ENCODE measurements around the gene HES4. TPM values are rescaled to one million over a fixed set of nuclear protein-coding genes. Genes with fewer than 3 reads are reported as not detected.

HES4 gene
- total RNA-seq, 2 donors from 2014 or later, result 50.1 to 98.8 TPM

DNA sequence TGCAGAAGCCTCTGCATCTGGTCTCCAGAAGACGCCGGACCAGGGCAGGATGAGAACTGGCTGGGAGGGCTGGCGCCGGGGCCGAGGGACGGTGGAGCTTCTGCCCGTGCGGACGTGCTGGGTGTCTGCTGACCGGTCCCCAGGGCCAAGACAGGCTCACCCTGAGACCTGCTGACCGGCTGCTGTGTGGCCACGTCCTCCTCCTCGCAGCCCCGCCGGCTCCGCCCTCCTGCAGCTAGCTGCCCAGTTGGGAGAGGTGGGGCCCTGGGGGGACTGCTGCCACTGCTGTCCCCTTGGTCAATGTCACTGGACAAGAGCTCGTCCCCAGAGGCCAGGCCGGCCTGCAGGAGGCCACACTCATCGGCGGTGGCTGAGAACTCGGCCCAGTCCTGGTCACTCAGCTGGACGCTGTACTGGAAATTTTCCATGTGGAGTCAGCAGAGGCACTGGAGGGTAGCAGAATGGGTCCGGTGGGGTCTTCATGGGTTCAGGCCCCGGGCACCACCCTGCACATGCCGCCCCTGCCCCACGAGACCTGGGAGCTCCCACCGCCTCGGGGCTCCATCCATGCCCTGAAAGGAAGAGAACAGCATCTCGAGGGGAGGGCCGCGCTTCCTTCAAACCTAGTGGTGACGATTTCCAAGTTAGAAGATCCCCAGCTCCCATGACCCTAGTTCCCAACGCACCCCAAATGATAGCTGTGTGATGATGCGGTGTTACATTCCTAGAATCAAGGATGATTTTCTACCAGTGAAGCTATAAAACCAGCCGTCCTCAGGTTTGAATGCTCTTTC is 19.1 kb downstream of the HES4 start:
- Histone ChIP-seq H3K9me3 (no peaks in the 10 kb centered on the region), H3K4me3 (no peak overlapping the region), H3K27ac (no peak overlapping the region), H3K27me3 (replicated peaks; ENCODE audit: insufficient read depth) (no peaks in the 10 kb centered on the region), H3K36me3 (no peaks in the 10 kb centered on the region), H3K4me1 (ENCODE audit: control insufficient read depth in 1 of 2, low read depth in 2 of 2) (peaks cover 0 to 13% of the 10 kb centered on the region in 2 donors)
- ATAC-seq (ENCODE audit: insufficient number of reproducible peaks, low FRiP score, low read depth), result no peak
- TF ChIP-seq, protein P1, sequence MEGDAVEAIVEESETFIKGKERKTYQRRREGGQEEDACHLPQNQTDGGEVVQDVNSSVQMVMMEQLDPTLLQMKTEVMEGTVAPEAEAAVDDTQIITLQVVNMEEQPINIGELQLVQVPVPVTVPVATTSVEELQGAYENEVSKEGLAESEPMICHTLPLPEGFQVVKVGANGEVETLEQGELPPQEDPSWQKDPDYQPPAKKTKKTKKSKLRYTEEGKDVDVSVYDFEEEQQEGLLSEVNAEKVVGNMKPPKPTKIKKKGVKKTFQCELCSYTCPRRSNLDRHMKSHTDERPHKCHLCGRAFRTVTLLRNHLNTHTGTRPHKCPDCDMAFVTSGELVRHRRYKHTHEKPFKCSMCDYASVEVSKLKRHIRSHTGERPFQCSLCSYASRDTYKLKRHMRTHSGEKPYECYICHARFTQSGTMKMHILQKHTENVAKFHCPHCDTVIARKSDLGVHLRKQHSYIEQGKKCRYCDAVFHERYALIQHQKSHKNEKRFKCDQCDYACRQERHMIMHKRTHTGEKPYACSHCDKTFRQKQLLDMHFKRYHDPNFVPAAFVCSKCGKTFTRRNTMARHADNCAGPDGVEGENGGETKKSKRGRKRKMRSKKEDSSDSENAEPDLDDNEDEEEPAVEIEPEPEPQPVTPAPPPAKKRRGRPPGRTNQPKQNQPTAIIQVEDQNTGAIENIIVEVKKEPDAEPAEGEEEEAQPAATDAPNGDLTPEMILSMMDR (IDR thresholded peaks at IDR 0.05), result no peak
- DNase-seq (ENCODE audit: low spot score), result no peak

DNA sequence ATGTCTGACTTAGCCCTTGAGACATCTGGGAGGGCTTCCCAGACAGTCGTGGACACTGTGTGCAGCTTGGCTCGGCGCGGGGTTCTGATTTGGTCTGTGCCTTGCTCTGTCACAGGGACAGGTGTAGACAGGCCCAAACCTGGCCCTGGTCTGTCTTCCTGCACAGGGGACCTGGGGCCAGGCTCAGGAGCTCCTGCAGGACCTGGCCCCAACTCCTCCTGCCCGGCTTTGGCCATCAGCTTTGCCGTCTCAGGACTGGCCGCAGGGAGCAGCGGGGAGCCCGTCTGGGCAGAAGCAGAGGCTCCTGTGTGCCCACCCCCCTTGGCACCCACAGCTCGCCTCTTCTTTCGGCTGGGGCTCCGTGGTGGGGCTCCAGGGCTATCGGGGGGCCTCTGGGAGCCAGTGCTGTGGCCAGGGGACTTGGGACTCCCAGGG is 19.7 kb downstream of the HES4 start:
- Histone ChIP-seq H3K36me3 (no peaks in the 10 kb centered on the region), H3K27ac (no peak overlapping the region), H3K4me3 (no peak overlapping the region), H3K27me3 (replicated peaks; ENCODE audit: insufficient read depth) (no peaks in the 10 kb centered on the region), H3K4me1 (ENCODE audit: control insufficient read depth in 1 of 2, low read depth in 2 of 2) (peaks cover 0 to 15% of the 10 kb centered on the region in 2 donors), H3K9me3 (no peaks in the 10 kb centered on the region)
- ATAC-seq (ENCODE audit: insufficient number of reproducible peaks, low FRiP score, low read depth) (no peak), DNase-seq (ENCODE audit: low spot score) (no peak)
- TF ChIP-seq, protein P1 (IDR thresholded peaks at IDR 0.05), result no peak

DNA sequence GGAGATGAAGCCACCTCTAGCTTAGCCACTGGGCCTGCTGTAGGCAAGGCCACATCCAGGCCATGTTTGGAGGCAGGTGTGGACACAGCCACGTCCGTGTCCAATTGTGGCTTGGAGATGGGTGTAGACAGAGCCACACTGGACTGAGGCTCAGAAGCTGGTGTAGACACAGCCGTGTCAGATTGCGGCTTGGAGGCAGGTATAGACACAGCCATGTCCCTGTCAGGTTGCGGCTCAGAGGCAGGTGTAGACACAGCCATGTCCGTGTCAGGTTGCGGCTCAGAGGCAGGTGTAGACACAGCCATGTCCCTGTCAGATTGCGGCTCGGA is 20.2 kb downstream of the HES4 start:
- H3K36me3 ChIP-seq, result no peaks in the 10 kb centered on the region
- peaks cover 0 to 15% of the 10 kb centered on the region in 2 donors for H3K4me1 ChIP-seq (ENCODE audit: control insufficient read depth in 1 of 2, low read depth in 2 of 2)
- no peak overlapping the region for H3K4me3 ChIP-seq
- TF ChIP-seq, protein P1 (IDR thresholded peaks at IDR 0.05), result no peak
- no peaks in the 10 kb centered on the region for H3K27me3 ChIP-seq (replicated peaks; ENCODE audit: insufficient read depth)
- no peaks in the 10 kb centered on the region for H3K9me3 ChIP-seq
- H3K27ac ChIP-seq, result no peak overlapping the region
- ATAC-seq (ENCODE audit: insufficient number of reproducible peaks, low FRiP score, low read depth) (no peak), DNase-seq (ENCODE audit: low spot score) (no peak)

DNA sequence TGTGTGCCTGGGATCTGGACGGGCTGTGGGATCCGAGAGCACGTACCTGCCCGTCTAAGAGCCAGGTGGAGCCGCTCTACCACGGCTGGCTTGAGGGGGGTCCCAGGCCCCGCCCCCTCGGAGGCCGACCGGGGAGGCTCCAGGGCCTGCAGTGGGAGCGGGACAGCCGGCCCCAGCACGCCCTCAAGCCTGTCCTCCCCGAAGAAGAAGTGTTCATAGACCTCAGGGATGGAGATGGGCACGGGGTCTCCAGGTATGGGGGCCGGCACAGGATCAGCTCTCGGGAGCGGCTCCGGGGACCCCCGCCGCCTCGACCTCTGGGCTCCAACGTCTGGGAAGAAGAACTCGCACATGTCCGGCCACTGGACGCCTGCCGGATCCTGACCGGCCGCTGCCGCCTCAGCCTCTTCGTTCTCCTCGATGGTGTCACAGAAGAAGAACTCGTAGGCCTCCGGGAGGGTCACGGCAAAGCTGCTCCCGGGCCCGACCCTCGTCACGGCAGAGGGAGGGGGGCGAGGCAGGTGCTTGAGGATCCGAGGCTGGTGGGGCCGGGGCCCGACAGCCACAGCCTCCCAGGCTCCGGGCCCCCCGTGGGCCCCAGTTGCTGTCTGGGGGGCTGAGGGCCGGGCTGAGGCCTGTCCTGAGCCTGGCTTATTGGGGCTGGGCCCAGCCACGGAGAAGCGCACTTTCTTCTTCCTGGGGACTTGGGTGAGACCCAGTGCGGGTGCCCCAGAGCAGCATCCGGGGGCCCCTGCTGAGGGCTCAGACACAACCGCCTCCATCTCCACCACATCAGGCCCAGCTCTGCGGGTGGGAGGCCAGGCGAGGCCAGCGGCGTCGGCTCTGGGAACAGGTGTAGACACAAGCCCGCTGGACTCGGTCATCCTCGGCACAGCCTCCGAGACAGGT is 20.8 kb downstream of the HES4 start:
- ATAC-seq (ENCODE audit: insufficient number of reproducible peaks, low FRiP score, low read depth), result no peak
- no peak for DNase-seq (ENCODE audit: low spot score)
- H3K27ac ChIP-seq, result no peak overlapping the region

More for the DNA sequence above, 20.8 kb downstream of the HES4 start:
- H3K9me3 ChIP-seq, result no peaks in the 10 kb centered on the region
- H3K27me3 ChIP-seq (replicated peaks; ENCODE audit: insufficient read depth), result no peaks in the 10 kb centered on the region
- no peaks in the 10 kb centered on the region for H3K36me3 ChIP-seq
- no peak overlapping the region for H3K4me3 ChIP-seq
- TF ChIP-seq, protein P1 (IDR thresholded peaks at IDR 0.05), result no peak
- H3K4me1 ChIP-seq (ENCODE audit: control insufficient read depth in 1 of 2, low read depth in 2 of 2), result peaks cover 0 to 15% of the 10 kb centered on the region in 2 donors

Data from thoracic aorta (tissue), 2 donors.